GM13976 (cell line): Measurements from ENCODE around the gene LETM1.

ENCODE experiments used
- DNase-seq: peaks from one replicate; pipeline ENCODE4 v3.0.0; 2012; ENCODE audit warnings: low spot score
- CTCF ChIP-seq: IDR thresholded peaks from 2 replicates; pipeline ENCODE4 v1.5.1; 2012; ENCODE audit warnings: borderline replicate concordance, mild to moderate bottlenecking; ENCODE audit not compliant: insufficient read depth; ENCODE audit errors: extremely low read depth, missing control alignments, control extremely low read depth
- in situ Hi-C: fragments of 300-500 bp; cut with MboI; formaldehyde crosslinking; loops from one replicate; pipeline ENCODE4 v1.12.0; 2022; ENCODE audit warnings: low sequenced_read_pairs, mixed read lengths, inconsistent platforms; ENCODE audit not compliant: unreplicated experiment

The LETM1 gene

GRCh38 chr4:1767061-1767769, 88.7 kb downstream of the LETM1 start:
- no peak for TF ChIP-seq CTCF
- in situ Hi-C loops, result no loop called here
- DNase-seq, result peak; percentile 67

GRCh38 chr4:1766106-1767060, 89.6 kb downstream of the LETM1 start:
- in situ Hi-C loops, result no loop called here
- TF ChIP-seq CTCF, result no peak
- no peak for DNase-seq

- no peak for DNase-seq
- in situ Hi-C loops, result no loop called here
- TF ChIP-seq CTCF, result no peak
Observed at GRCh38 chr4:1765409-1766072, 90.4 kb downstream of the LETM1 start.

GRCh38 chr4:1764670-1765069, 91.3 kb downstream of the LETM1 start:
- no peak for TF ChIP-seq CTCF
- in situ Hi-C loops, result no loop called here
- no peak for DNase-seq

- in situ Hi-C loops, result no loop called here
- no peak for TF ChIP-seq CTCF
- DNase-seq, result peak; percentile 69
Observed at GRCh38 chr4:1763550-1764080, 92.3 kb downstream of the LETM1 start.

GRCh38 chr4:1763070-1763549, 92.8 kb downstream of the LETM1 start:
- no peak for TF ChIP-seq CTCF
- DNase-seq, result no peak
- in situ Hi-C loops, result no loop called here
